GM12865 (cell line): Measurements from ENCODE around the gene TM4SF1.

Source experiments
- DNase-seq: peaks from one replicate; pipeline ENCODE4 v3.0.0; 2010; ENCODE audit warnings: low read depth
- H3K4me3 ChIP-seq: 2 replicates; pipeline ENCODE4 v1.5.1; 2011; ENCODE audit warnings: mild to moderate bottlenecking, low read depth, low read length, control low read depth
- TF ChIP-seq, protein P1 (sequence below): IDR thresholded peaks from 2 replicates; pipeline ENCODE4 v1.5.1; 2011; ENCODE audit warnings: low read length, control low read depth, low read depth, inconsistent platforms; ENCODE audit not compliant: insufficient read depth; ENCODE audit errors: missing control alignments

TM4SF1 gene

DNA sequence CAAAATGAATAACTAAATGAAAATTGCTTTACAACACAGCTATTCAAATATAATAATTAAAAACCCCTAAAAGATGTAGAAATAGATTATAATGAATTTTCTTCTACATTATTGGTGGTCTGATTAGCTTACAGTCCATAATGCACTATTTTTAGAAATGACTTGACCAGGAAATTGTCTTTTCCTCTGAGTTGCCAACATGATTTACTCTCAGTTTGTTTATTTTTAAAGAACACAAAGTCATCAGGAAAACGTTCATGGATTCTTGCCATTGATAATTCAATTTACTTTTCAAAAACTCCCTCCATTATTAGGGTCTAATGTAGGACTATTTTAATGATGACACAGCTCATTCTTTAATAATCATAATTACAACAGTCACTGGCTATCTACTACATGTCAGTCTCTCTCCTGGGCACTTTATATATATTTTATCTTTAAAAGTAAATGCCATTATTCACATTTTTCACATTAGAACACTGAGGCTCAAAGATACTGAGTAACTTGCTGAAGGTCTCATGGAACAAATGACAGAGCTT lies 45.2 kb downstream of the TM4SF1 start:
- no peak overlapping the region for H3K4me3 ChIP-seq
- TF ChIP-seq, protein P1, sequence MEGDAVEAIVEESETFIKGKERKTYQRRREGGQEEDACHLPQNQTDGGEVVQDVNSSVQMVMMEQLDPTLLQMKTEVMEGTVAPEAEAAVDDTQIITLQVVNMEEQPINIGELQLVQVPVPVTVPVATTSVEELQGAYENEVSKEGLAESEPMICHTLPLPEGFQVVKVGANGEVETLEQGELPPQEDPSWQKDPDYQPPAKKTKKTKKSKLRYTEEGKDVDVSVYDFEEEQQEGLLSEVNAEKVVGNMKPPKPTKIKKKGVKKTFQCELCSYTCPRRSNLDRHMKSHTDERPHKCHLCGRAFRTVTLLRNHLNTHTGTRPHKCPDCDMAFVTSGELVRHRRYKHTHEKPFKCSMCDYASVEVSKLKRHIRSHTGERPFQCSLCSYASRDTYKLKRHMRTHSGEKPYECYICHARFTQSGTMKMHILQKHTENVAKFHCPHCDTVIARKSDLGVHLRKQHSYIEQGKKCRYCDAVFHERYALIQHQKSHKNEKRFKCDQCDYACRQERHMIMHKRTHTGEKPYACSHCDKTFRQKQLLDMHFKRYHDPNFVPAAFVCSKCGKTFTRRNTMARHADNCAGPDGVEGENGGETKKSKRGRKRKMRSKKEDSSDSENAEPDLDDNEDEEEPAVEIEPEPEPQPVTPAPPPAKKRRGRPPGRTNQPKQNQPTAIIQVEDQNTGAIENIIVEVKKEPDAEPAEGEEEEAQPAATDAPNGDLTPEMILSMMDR, result no peak
- DNase-seq, result no peak

DNA sequence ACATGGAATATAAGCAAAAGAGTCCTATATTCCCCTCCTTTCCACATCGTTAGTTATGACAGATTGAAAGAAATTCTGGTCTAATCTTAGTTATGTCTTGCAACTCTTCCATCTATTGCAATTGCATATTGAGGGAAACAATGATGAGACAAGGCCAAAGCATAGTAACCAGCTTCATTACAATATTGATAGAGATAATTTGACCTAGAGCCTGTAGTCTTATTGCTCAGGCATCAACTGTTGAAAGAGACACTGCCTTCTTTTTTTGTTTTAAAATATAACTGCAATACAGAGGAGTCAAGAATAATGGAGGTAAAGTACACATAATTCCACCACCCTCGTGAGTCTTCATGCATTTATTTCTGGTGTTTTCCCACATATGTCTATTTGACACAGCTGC lies 46.1 kb downstream of the TM4SF1 start:
- no peak overlapping the region for H3K4me3 ChIP-seq
- TF ChIP-seq, protein P1, result no peak
- DNase-seq, result no peak

DNA sequence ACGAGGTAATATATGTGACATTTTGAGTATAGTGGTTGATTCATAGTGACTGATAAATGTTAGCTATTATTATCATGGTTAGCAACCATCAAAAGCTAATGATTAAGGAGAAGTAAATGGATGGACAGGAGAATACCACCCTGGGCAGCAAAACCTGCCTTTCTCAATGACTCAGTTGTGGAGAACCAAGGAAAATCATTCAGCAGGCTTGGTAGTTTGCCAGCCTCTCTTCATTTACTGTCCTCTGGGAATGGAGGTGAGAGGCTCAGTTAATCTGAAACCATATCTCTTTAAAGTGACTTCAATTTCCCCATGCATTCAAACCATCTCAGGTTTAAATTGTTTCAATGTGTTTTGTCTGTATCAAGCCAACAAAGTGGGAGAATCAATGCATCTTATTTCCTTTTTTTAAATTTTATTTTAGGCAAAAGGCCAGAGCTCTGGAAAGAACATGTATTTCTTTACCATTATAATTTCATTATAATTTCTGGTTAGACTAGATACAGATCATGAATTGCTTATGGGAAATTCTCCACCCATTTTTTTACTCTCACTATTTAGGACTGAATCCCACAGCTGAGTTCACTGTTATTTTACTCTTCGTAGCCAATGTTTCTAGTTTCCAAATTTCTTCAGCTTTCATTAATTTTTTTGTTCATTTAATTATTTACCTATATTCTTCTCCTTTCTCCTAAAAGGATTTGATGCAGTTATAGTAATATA lies 46.7 kb downstream of the TM4SF1 start:
- H3K4me3 ChIP-seq, result no peak overlapping the region
- DNase-seq, result no peak
- TF ChIP-seq, protein P1, result no peak

DNA sequence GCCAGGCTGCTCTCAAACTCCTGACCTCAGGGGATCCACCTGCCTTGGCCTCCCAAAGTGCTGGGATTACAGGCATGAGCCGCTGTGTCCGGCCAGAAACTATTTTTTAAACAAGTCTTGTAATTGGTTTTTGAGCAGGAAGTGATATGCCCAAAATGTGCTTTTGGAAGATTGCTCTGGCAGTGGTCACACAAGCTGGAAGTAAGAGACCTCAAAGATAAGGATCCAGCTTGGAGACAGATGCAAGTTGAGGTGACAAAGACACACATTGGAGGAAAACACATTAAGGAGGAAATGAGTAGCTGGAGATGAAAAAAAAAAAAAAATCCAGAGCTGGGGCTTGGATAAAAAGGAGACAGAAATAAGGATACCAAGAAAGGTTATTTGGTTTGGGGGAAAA lies 50.3 kb downstream of the TM4SF1 start:
- TF ChIP-seq, protein P1, result no peak
- no peak for DNase-seq
- no peak overlapping the region for H3K4me3 ChIP-seq

DNA sequence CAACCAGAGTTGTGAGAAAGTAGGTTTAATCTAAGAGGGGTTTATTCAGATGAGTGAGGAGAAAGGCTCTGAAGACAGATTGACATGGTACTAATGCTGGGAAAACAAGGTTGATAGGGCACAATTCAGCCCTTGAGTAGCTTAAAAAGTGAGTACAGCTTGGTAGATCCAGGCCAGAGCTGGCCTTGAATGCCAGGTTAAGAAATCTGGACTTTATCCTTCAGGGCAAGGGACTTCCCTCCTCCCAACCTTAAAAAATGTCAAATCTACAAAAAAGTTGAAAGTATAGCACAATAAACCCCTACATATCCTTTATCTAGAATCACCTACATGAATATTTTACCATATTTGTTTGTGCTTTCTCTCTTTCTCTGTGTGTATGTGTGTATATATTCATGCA lies 51.9 kb downstream of the TM4SF1 start:
- H3K4me3 ChIP-seq, result no peak overlapping the region
- TF ChIP-seq, protein P1, result no peak
- DNase-seq, result no peak

DNA sequence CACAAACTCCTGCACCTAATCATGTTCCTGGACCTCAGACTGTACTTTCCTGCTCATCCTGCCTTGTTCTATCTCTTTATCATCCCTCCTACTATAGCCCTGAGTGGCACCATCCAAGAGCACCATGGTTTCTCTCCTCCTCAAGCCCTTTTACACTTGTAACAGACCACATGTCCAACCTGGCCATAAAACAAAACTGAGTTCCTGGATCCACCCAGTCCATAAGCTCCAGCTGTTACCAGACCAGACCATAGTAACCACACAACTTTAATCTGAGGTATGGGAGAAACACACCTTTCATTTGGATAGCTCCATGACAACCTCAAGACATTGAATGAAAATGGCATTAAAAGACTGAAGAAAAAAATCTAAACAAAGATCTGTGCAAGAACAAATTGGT lies 53.1 kb downstream of the TM4SF1 start:
- TF ChIP-seq, protein P1, result no peak
- no peak for DNase-seq
- no peak overlapping the region for H3K4me3 ChIP-seq

DNA sequence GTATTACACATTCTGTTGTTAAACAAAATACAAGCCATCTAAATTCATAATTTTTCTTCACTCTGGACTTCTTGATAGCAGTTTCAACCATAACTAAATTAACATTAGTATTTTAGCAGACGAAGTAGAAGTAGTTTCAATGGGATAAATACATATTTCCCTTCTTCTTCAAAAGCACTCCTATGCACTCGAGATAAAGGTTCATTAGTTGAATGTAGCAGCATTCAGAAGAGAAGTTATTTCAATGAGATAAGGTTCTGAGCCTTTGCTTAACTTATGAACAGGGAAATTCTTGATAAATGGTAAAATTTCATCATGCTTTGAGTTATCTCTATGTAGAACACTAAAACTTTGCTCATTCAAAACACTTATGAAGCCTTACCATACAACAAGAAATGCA lies 55.8 kb downstream of the TM4SF1 start:
- DNase-seq, result no peak
- TF ChIP-seq, protein P1, result no peak
- no peak overlapping the region for H3K4me3 ChIP-seq
